ENCODE data around the gene ZNF770. TPM values are rescaled to one million over a fixed set of nuclear protein-coding genes. Genes with fewer than 3 reads are reported as not detected.
"Not testable (repeated sequence)": the region's sequence is repeated elsewhere in the genome, so short reads cannot be mapped to it uniquely, and the experiment has no call there.

The ZNF770 gene
- total and polyA plus RNA-seq, 2 donors (not counting 1 experiment from before 2014, with no cell fraction given): 10.1 to 49.3 TPM

- Histone ChIP-seq H3K27me3 (replicated peaks in 1 of 4; ENCODE audit: control extremely low read depth in 1 of 4, control insufficient read depth in 3 of 4, insufficient read depth in 4 of 4, low read length in 3 of 4) (no peaks in the 10 kb centered on the region), H3K4me1 (ENCODE audit: control insufficient read depth in 2 of 2, insufficient read depth in 2 of 2, low read length in 2 of 2) (no peaks in the 10 kb centered on the region), H3K27ac (ENCODE audit: low read length in 2 of 2) (no peak overlapping the region), H3K79me2 (ENCODE audit: control insufficient read depth, insufficient read depth, low read length) (no peaks in the 10 kb centered on the region), H4K20me1 (ENCODE audit: control insufficient read depth, insufficient read depth, low read length, poor library complexity, severe bottlenecking) (no peaks in the 10 kb centered on the region), H3K9me3 (ENCODE audit: control extremely low read depth in 1 of 3, control insufficient read depth in 2 of 3, insufficient read depth in 1 of 3, low read length in 2 of 3) (no peaks in the 10 kb centered on the region), H3K4me2 (replicated peaks; ENCODE audit: low read depth, low read length, poor library complexity, severe bottlenecking) (no peak overlapping the region), H3K4me3 (ENCODE audit: control extremely low read depth in 1 of 5, extremely low read depth in 1 of 5, insufficient read depth in 1 of 5, low read depth in 2 of 5, low read length in 4 of 5) (no peak overlapping the region), H2AFZ (ENCODE audit: insufficient read depth, low read depth, low read length, poor library complexity, severe bottlenecking) (no peak overlapping the region), H3K36me3 (replicated peaks in 1 of 2; ENCODE audit: control extremely low read depth in 1 of 2, control insufficient read depth in 1 of 2, extremely low read depth in 1 of 2, insufficient read depth in 2 of 2, low read length in 1 of 2) (peaks cover 20 to 64% of the 10 kb centered on the region in 2 experiments), H3K9ac (ENCODE audit: low read length) (no peak overlapping the region)
- intact Hi-C loops (cut with micrococcal nuclease): no loop called here
- H3K27me3 Mint-ChIP-seq: no peaks in the 10 kb centered on the region
- no peaks in the 10 kb centered on the region for H3K4me1 Mint-ChIP-seq
- H3K27ac Mint-ChIP-seq: no peak overlapping the region
- ChIA-PET POLR2A (no interaction called here), CTCF (no interaction called here)
- no CpG with 5 or more reads among the region's 2 CpGs for WGBS (ENCODE audit: insufficient coverage)
- H3K4me3 Mint-ChIP-seq: no peak overlapping the region
- H3K9me3 Mint-ChIP-seq (ENCODE audit: insufficient read depth): no peaks in the 10 kb centered on the region
- ATAC-seq (ENCODE audit: low read depth): no peak
- no peak for DNase-seq
- TF ChIP-seq EZH2 (IDR thresholded peaks at IDR 0.05; ENCODE audit: borderline replicate concordance, insufficient read depth, low read depth, low read length, poor library complexity, severe bottlenecking): no peak
- TF ChIP-seq CTCF (IDR thresholded peaks at IDR 0.05): no peak
These were observed 46.8 kb downstream of the ZNF770 start for GRCh38 chr15:34941185-34941698.

GRCh38 chr15:34933432-34933975, 54.6 kb downstream of the ZNF770 start:
- Histone ChIP-seq H3K36me3 (replicated peaks in 1 of 2; ENCODE audit: control extremely low read depth in 1 of 2, control insufficient read depth in 1 of 2, extremely low read depth in 1 of 2, insufficient read depth in 2 of 2, low read length in 1 of 2) (peaks cover 12 to 71% of the 10 kb centered on the region in 2 experiments), H4K20me1 (ENCODE audit: control insufficient read depth, insufficient read depth, low read length, poor library complexity, severe bottlenecking) (no peaks in the 10 kb centered on the region), H3K27ac (ENCODE audit: low read length in 2 of 2) (no peak overlapping the region), H3K4me3 (ENCODE audit: control extremely low read depth in 1 of 5, extremely low read depth in 1 of 5, insufficient read depth in 1 of 5, low read depth in 2 of 5, low read length in 4 of 5) (no peak overlapping the region), H2AFZ (ENCODE audit: insufficient read depth, low read depth, low read length, poor library complexity, severe bottlenecking) (no peak overlapping the region), H3K4me1 (ENCODE audit: control insufficient read depth in 2 of 2, insufficient read depth in 2 of 2, low read length in 2 of 2) (no peaks in the 10 kb centered on the region), H3K9ac (ENCODE audit: low read length) (no peak overlapping the region), H3K27me3 (replicated peaks in 1 of 4; ENCODE audit: control extremely low read depth in 1 of 4, control insufficient read depth in 3 of 4, insufficient read depth in 4 of 4, low read length in 3 of 4) (no peaks in the 10 kb centered on the region), H3K79me2 (ENCODE audit: control insufficient read depth, insufficient read depth, low read length) (no peaks in the 10 kb centered on the region), H3K9me3 (ENCODE audit: control extremely low read depth in 1 of 3, control insufficient read depth in 2 of 3, insufficient read depth in 1 of 3, low read length in 2 of 3) (peaks cover 0 to 3% (median 0%) of the 10 kb centered on the region in 3 donors), H3K4me2 (replicated peaks; ENCODE audit: low read depth, low read length, poor library complexity, severe bottlenecking) (no peak overlapping the region)
- intact Hi-C loops (cut with micrococcal nuclease): no loop called here
- H3K4me1 Mint-ChIP-seq: no peaks in the 10 kb centered on the region
- ATAC-seq (ENCODE audit: low read depth) (no peak), DNase-seq (no peak)
- ChIA-PET POLR2A (no interaction called here), CTCF (no interaction called here)
- H3K27me3 Mint-ChIP-seq: no peaks in the 10 kb centered on the region
- no peak overlapping the region for H3K27ac Mint-ChIP-seq
- no peak for TF ChIP-seq EZH2 (IDR thresholded peaks at IDR 0.05; ENCODE audit: borderline replicate concordance, insufficient read depth, low read depth, low read length, poor library complexity, severe bottlenecking)
- H3K9me3 Mint-ChIP-seq (ENCODE audit: insufficient read depth): peaks cover 4% of the 10 kb centered on the region
- H3K4me3 Mint-ChIP-seq: no peak overlapping the region
- 100% methylated on average over 1 of the region's 3 CpGs for WGBS (ENCODE audit: insufficient coverage)

- H3K4me1 ChIP-seq (ENCODE audit: control insufficient read depth in 2 of 2, insufficient read depth in 2 of 2, low read length in 2 of 2); H3K9me3 ChIP-seq (ENCODE audit: control extremely low read depth in 1 of 3, control insufficient read depth in 2 of 3, insufficient read depth in 1 of 3, low read length in 2 of 3); H2AFZ ChIP-seq (ENCODE audit: insufficient read depth, low read depth, low read length, poor library complexity, severe bottlenecking); ATAC-seq (ENCODE audit: low read depth); H3K4me1 Mint-ChIP-seq; H3K27ac ChIP-seq (ENCODE audit: low read length in 2 of 2); H3K9ac ChIP-seq (ENCODE audit: low read length); H3K27me3 Mint-ChIP-seq; DNase-seq; H3K9me3 Mint-ChIP-seq (ENCODE audit: insufficient read depth); H3K4me2 ChIP-seq (replicated peaks; ENCODE audit: low read depth, low read length, poor library complexity, severe bottlenecking); H4K20me1 ChIP-seq (ENCODE audit: control insufficient read depth, insufficient read depth, low read length, poor library complexity, severe bottlenecking); intact Hi-C loops (cut with micrococcal nuclease); H3K27ac Mint-ChIP-seq; CTCF ChIA-PET; H3K4me3 ChIP-seq (ENCODE audit: control extremely low read depth in 1 of 5, extremely low read depth in 1 of 5, insufficient read depth in 1 of 5, low read depth in 2 of 5, low read length in 4 of 5); H3K4me3 Mint-ChIP-seq; POLR2A ChIA-PET; H3K79me2 ChIP-seq (ENCODE audit: control insufficient read depth, insufficient read depth, low read length); H3K27me3 ChIP-seq (replicated peaks in 1 of 4; ENCODE audit: control extremely low read depth in 1 of 4, control insufficient read depth in 3 of 4, insufficient read depth in 4 of 4, low read length in 3 of 4): not testable (repeated sequence)
- 86% methylated on average over 1 of the region's 6 CpGs for WGBS (ENCODE audit: insufficient coverage)
- peaks cover 21 to 57% of the 10 kb centered on the region in 2 experiments for H3K36me3 ChIP-seq (replicated peaks in 1 of 2; ENCODE audit: control extremely low read depth in 1 of 2, control insufficient read depth in 1 of 2, extremely low read depth in 1 of 2, insufficient read depth in 2 of 2, low read length in 1 of 2)
These were observed 59.7 kb downstream of the ZNF770 start for GRCh38 chr15:34928349-34928748.

Measured in B cell (primary cell).